Mesothelial cell of epicardium (in vitro differentiated cells): ENCODE data around the gene ZNF532. TPM values are rescaled to one million over a fixed set of nuclear protein-coding genes. Genes with fewer than 3 reads are reported as not detected.

Source experiments
- DNase-seq, 2 experiments: peaks; one replicate each; pipeline ENCODE4 v3.0.0; 2021; ENCODE audit warnings: low spot score in 2 of 2; ENCODE audit not compliant: unreplicated experiment in 2 of 2
- H3K27ac Mint-ChIP-seq: 2 replicates; pipeline ENCODE4 v1.8.0; 2021; ENCODE audit warnings: mixed read lengths
- H3K27me3 Mint-ChIP-seq: 2 replicates; pipeline ENCODE4 v1.8.0; 2021; ENCODE audit warnings: low read depth, mixed read lengths
- H3K36me3 Mint-ChIP-seq: 2 replicates; pipeline ENCODE4 v1.8.0; 2021; ENCODE audit warnings: mixed read lengths
- H3K4me1 Mint-ChIP-seq: 2 replicates; pipeline ENCODE4 v1.8.0; 2021; ENCODE audit warnings: mixed read lengths
- H3K4me3 Mint-ChIP-seq: 2 replicates; pipeline ENCODE4 v1.8.0; 2021; ENCODE audit warnings: mild to moderate bottlenecking, moderate library complexity, mixed read lengths
- H3K9me3 Mint-ChIP-seq: 2 replicates; pipeline ENCODE4 v1.8.0; 2021; ENCODE audit warnings: mixed read lengths
- total RNA-seq: library from RNA; stranded (reverse); gene quantifications from 3 replicates; pipeline ENCODE4 v1.2.1, GENCODE V29; 2021
- TF ChIP-seq, protein P1 (sequence below): fragments of 200-600 bp; sonication (generic); IDR thresholded peaks from one replicate; pipeline ENCODE4 v1.5.0; 2021; ENCODE audit warnings: antibody characterized with exemption; ENCODE audit not compliant: unreplicated experiment

ZNF532 gene
- total RNA-seq, 1 donor from 2014 or later, result 188 TPM

DNA sequence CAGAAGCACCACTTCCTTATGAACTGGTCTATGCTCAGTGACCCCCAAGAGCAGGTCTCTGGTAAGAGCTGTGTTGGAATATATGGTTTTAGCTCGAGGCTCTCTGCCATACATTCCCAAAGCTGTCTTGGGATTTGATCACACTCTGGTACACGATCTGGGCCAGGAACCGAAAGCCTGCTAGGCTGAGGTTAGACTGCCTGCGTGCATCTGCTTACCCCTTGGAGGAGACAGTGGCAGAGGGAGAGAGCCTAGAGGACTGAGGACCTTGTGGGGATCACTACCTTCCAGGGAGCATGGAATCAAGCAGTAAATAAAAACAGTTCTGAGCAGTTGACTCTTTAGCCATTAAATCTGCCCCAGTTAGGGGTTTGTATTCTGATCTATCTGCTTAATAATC lies 63.7 kb downstream of the ZNF532 start:
- Mint-ChIP-seq H3K27ac (peak overlapping the region; percentile 67), H3K4me3 (no peak overlapping the region), H3K4me1 (peaks cover 16% of the 10 kb centered on the region), H3K36me3 (peaks cover 34% of the 10 kb centered on the region), H3K9me3 (peaks cover 26% of the 10 kb centered on the region), H3K27me3 (no peaks in the 10 kb centered on the region)
- TF ChIP-seq, protein P1, sequence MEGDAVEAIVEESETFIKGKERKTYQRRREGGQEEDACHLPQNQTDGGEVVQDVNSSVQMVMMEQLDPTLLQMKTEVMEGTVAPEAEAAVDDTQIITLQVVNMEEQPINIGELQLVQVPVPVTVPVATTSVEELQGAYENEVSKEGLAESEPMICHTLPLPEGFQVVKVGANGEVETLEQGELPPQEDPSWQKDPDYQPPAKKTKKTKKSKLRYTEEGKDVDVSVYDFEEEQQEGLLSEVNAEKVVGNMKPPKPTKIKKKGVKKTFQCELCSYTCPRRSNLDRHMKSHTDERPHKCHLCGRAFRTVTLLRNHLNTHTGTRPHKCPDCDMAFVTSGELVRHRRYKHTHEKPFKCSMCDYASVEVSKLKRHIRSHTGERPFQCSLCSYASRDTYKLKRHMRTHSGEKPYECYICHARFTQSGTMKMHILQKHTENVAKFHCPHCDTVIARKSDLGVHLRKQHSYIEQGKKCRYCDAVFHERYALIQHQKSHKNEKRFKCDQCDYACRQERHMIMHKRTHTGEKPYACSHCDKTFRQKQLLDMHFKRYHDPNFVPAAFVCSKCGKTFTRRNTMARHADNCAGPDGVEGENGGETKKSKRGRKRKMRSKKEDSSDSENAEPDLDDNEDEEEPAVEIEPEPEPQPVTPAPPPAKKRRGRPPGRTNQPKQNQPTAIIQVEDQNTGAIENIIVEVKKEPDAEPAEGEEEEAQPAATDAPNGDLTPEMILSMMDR, result no peak
- no peak for DNase-seq

- H3K4me1 Mint-ChIP-seq, result peaks cover 16% of the 10 kb centered on the region
- H3K27me3 Mint-ChIP-seq, result no peaks in the 10 kb centered on the region
- peaks cover 28% of the 10 kb centered on the region for H3K36me3 Mint-ChIP-seq
- H3K4me3 Mint-ChIP-seq, result no peak overlapping the region
- no peak for DNase-seq
- TF ChIP-seq, protein P1, result no peak
- peaks cover 24% of the 10 kb centered on the region for H3K9me3 Mint-ChIP-seq
- H3K27ac Mint-ChIP-seq, result no peak overlapping the region
These were observed 64.5 kb downstream of the ZNF532 start for GRCh38 chr18:58929206-58929605.

- no peak for DNase-seq
- Mint-ChIP-seq H3K4me3 (no peak overlapping the region), H3K27me3 (no peaks in the 10 kb centered on the region), H3K36me3 (peaks cover 31% of the 10 kb centered on the region), H3K27ac (no peak overlapping the region), H3K9me3 (peaks cover 8% of the 10 kb centered on the region), H3K4me1 (peaks cover 4% of the 10 kb centered on the region)
- TF ChIP-seq, protein P1, result no peak
These were observed 69.7 kb downstream of the ZNF532 start for GRCh38 chr18:58934356-58934755.

DNA sequence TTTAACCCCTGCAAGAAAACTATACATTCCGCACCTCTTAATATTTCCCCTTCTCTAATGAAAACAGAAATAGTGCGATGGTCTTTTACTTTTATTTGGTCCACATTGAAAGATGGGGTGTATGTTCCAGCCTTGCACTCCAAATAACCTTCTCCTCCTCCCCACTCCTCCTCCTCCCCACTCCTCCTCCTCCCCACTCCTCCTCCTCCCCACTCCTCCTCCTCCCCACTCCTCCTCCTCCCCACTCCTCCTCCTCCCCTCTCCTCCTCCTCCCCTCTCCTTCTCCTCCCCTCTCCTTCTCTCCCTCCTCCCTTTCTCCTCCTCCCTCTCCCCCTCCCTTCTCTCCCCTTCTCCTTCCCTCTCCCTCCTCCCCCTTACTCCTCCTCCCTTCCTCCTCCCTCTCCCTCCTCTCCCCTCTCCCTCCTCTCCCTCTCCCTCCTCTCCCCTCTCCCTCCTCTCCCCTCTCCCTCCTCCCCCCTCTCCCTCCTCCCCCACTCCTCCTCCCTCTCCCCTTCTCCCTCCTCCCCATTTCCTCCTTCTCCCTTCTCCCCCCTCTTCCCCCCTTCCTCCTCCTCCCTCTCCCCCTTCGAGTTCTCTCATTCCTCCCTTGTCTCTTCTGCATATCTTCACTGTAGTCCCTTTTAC lies 70.4 kb downstream of the ZNF532 start:
- peaks cover 4% of the 10 kb centered on the region for H3K4me1 Mint-ChIP-seq
- peaks cover 36% of the 10 kb centered on the region for H3K36me3 Mint-ChIP-seq
- no peaks in the 10 kb centered on the region for H3K27me3 Mint-ChIP-seq
- H3K9me3 Mint-ChIP-seq, result peaks cover 10% of the 10 kb centered on the region
- H3K27ac Mint-ChIP-seq, result no peak overlapping the region
- no peak for DNase-seq
- TF ChIP-seq, protein P1, result no peak
- no peak overlapping the region for H3K4me3 Mint-ChIP-seq

- Mint-ChIP-seq H3K27ac (peak overlapping the region; percentile 26), H3K9me3 (peaks cover 5% of the 10 kb centered on the region), H3K36me3 (peaks cover 40% of the 10 kb centered on the region), H3K27me3 (no peaks in the 10 kb centered on the region), H3K4me1 (peaks cover 4% of the 10 kb centered on the region), H3K4me3 (no peak overlapping the region)
- DNase-seq, result no peak
- TF ChIP-seq, protein P1, result no peak
These were observed 72.6 kb downstream of the ZNF532 start for GRCh38 chr18:58937071-58937886.
